ENCODE data around the gene PCDHGB5. TPM values are rescaled to one million over a fixed set of nuclear protein-coding genes. Genes with fewer than 3 reads are reported as not detected.
A peak's percentile ranks its signal among the peaks of the same experiment; 100 is the strongest.
"Not testable (repeated sequence)": the region's sequence is repeated elsewhere in the genome, so short reads cannot be mapped to it uniquely, and the experiment has no call there.

The PCDHGB5 gene
- 2.0 TPM for polyA plus RNA-seq (2013)

DNA sequence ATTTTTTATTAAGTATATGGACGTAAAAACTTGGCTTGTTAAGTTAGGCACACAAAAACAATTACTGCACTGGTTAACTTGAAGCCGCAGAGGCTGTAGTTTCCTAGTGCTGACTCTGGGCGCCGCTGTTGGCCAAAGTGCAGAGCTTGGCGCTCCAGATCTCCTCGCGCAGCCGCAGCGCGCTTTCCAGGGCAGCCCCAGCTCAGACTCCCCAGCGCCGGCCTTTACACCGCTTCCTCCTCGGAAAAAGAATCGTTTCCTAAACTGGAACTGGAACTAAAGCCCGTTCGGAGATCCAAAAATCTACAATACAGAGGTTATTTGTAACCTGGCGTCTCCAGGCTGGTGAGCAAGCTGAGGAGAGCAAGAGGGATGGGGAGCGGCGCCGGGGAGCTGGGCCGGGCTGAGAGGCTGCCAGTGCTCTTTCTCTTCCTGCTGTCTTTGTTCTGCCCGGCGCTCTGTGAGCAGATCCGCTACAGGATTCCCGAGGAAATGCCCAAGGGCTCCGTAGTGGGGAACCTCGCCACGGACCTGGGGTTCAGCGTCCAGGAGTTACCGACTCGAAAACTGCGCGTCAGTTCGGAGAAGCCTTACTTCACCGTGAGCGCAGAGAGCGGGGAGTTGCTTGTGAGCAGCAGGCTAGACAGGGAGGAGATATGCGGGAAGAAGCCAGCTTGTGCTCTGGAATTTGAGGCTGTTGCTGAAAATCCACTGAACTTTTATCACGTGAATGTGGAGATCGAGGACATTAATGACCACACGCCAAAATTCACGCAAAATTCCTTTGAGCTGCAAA, at the start of gene PCDHGB5:
TSS of gene PCDHGB5 (plus strand) at position 192 of the 796 bp plus-strand sequence. CDS start at position 373, 181 bp downstream.
- DNase-seq: peak; percentile 43 to 81 (median 79)
- 4% methylated on average over 9 of the region's 43 CpGs for WGBS (ENCODE audit: insufficient coverage)
- H3K36me3 ChIP-seq (ENCODE audit: control insufficient read depth in 4 of 4, insufficient read depth in 4 of 4, low read length in 3 of 4); POLR2A ChIA-PET; H3K4me1 ChIP-seq (ENCODE audit: control extremely low read depth in 1 of 4, control insufficient read depth in 4 of 4, insufficient read depth in 4 of 4, low read length in 3 of 4); H3K27ac ChIP-seq (ENCODE audit: insufficient read depth in 1 of 2, low read depth in 1 of 2, low read length in 2 of 2, poor library complexity in 1 of 2, severe bottlenecking in 2 of 2): not testable (repeated sequence)
- H3K27me3 ChIP-seq (replicated peaks in 2 of 5; ENCODE audit: control insufficient read depth in 4 of 5, insufficient read depth in 5 of 5, low read length in 4 of 5): peaks cover 22 to 70% (median 31%) of the 10 kb centered on the region in 5 experiments
- H3K9me3 ChIP-seq (ENCODE audit: control extremely low read depth in 1 of 5, control insufficient read depth in 4 of 5, insufficient read depth in 2 of 5, low read depth in 1 of 5, low read length in 4 of 5): peaks cover 8 to 69% (median 52%) of the 10 kb centered on the region in 5 experiments
- CTCF ChIA-PET: interaction anchor here (0.6 to 4.1 kb wide), 14 partner anchors 9 to 166 kb away, joined by 3 to 20 read pairs (median 4); partner anchors contain the start of genes PCDHGA10, PCDHGA11, PCDHGB3 and PCDHGB6
- H3K4me3 ChIP-seq (ENCODE audit: control insufficient read depth in 1 of 7, extremely low read depth in 1 of 7, insufficient read depth in 4 of 7, low read depth in 2 of 7, low read length in 6 of 7): peak within 1 kb of the TSS in 5 of 7 experiments; percentile 29 to 71 (median 48)

DNA sequence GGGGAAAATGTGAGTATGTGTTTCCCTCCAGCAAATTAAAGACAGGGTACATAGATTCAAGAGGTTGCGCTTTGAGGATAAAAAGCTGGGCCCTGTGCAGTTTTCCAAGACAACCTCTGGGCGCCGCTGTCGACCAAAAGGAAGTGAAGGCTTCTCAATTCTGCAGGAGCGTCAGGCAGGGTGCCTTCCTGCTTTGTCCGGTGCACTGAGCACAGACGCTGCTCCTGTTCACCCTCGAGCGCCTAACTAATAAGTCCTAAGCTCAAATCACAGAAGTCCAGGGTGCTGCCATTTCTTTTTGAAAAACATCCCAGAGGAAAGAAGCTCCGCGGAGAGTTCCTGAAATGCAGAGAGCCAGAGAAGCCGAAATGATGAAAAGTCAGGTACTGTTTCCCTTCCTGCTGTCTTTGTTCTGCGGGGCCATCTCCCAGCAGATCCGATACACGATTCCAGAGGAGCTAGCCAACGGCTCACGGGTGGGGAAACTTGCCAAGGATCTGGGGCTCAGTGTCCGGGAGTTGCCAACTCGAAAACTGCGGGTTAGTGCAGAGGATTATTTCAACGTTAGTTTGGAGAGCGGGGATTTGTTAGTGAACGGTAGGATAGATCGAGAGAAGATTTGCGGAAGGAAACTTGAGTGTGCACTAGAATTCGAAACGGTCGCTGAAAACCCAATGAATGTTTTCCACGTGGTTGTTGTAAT, 47.7 kb upstream of the PCDHGB5 start, which contains the start of gene PCDHGB1:
TSS of gene PCDHGB1 (plus strand) at position 183 of the 703 bp plus-strand sequence. CDS start at position 345, 162 bp downstream.
- Histone ChIP-seq H3K27me3 (replicated peaks in 2 of 5; ENCODE audit: control insufficient read depth in 4 of 5, insufficient read depth in 5 of 5, low read length in 4 of 5) (peaks cover 19 to 77% (median 23%) of the 10 kb centered on the region in 5 experiments), H3K4me3 (ENCODE audit: control insufficient read depth in 1 of 7, extremely low read depth in 1 of 7, insufficient read depth in 4 of 7, low read depth in 2 of 7, low read length in 6 of 7) (peak within 1 kb of the TSS in 4 of 7 experiments; percentile 4 to 55 (median 18)), H3K4me1 (ENCODE audit: control extremely low read depth in 1 of 4, control insufficient read depth in 4 of 4, insufficient read depth in 4 of 4, low read length in 3 of 4) (no peaks in the 10 kb centered on the region), H3K27ac (ENCODE audit: insufficient read depth in 1 of 2, low read depth in 1 of 2, low read length in 2 of 2, poor library complexity in 1 of 2, severe bottlenecking in 2 of 2) (no peak within 1 kb of the TSS), H3K36me3 (ENCODE audit: control insufficient read depth in 4 of 4, insufficient read depth in 4 of 4, low read length in 3 of 4) (peaks cover 0 to 6% (median 0%) of the 10 kb centered on the region in 4 experiments), H3K9me3 (ENCODE audit: control extremely low read depth in 1 of 5, control insufficient read depth in 4 of 5, insufficient read depth in 2 of 5, low read depth in 1 of 5, low read length in 4 of 5) (peaks cover 14 to 63% (median 40%) of the 10 kb centered on the region in 5 experiments)
- 23% methylated on average over 29 of the region's 29 CpGs for WGBS (ENCODE audit: insufficient coverage)
- peak; percentile 17 to 60 (median 47) for DNase-seq
- ChIA-PET CTCF (interaction anchor here (1.8 kb wide), 1 partner anchor 207 kb away, joined by 7 read pairs; no protein-coding TSS in a partner anchor), POLR2A (no interaction called here)

DNA sequence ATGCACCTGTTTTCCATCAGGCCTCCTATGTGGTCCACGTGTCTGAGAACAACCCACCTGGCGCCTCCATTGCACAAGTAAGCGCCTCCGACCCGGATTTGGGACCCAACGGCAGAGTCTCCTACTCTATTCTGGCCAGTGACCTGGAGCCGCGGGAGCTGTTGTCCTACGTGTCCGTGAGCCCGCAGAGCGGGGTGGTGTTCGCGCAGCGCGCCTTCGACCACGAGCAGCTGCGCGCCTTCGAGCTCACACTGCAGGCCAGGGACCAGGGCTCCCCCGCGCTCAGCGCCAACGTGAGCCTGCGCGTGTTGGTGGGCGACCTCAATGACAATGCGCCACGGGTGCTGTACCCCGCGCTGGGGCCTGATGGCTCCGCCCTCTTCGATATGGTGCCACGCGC, 46.2 kb upstream of the PCDHGB5 start:
- ChIA-PET POLR2A (no interaction called here), CTCF (interaction anchor here (1.8 kb wide), 1 partner anchor 206 kb away, joined by 7 read pairs; no protein-coding TSS in a partner anchor)
- peaks cover 20 to 82% (median 34%) of the 10 kb centered on the region in 5 experiments for H3K27me3 ChIP-seq (replicated peaks in 2 of 5; ENCODE audit: control insufficient read depth in 4 of 5, insufficient read depth in 5 of 5, low read length in 4 of 5)
- no peak for DNase-seq
- no peak overlapping the region for H3K27ac ChIP-seq (ENCODE audit: insufficient read depth in 1 of 2, low read depth in 1 of 2, low read length in 2 of 2, poor library complexity in 1 of 2, severe bottlenecking in 2 of 2)
- peaks cover 0 to 3% (median 0%) of the 10 kb centered on the region in 4 experiments for H3K4me1 ChIP-seq (ENCODE audit: control extremely low read depth in 1 of 4, control insufficient read depth in 4 of 4, insufficient read depth in 4 of 4, low read length in 3 of 4)
- 30% methylated on average over 17 of the region's 36 CpGs for WGBS (ENCODE audit: insufficient coverage)
- no peak overlapping the region for H3K4me3 ChIP-seq (ENCODE audit: control insufficient read depth in 1 of 7, extremely low read depth in 1 of 7, insufficient read depth in 4 of 7, low read depth in 2 of 7, low read length in 6 of 7)
- H3K36me3 ChIP-seq (ENCODE audit: control insufficient read depth in 4 of 4, insufficient read depth in 4 of 4, low read length in 3 of 4): peaks cover 0 to 6% (median 0%) of the 10 kb centered on the region in 4 experiments
- H3K9me3 ChIP-seq (ENCODE audit: control extremely low read depth in 1 of 5, control insufficient read depth in 4 of 5, insufficient read depth in 2 of 5, low read depth in 1 of 5, low read length in 4 of 5): peaks cover 14 to 73% (median 48%) of the 10 kb centered on the region in 5 experiments

DNA sequence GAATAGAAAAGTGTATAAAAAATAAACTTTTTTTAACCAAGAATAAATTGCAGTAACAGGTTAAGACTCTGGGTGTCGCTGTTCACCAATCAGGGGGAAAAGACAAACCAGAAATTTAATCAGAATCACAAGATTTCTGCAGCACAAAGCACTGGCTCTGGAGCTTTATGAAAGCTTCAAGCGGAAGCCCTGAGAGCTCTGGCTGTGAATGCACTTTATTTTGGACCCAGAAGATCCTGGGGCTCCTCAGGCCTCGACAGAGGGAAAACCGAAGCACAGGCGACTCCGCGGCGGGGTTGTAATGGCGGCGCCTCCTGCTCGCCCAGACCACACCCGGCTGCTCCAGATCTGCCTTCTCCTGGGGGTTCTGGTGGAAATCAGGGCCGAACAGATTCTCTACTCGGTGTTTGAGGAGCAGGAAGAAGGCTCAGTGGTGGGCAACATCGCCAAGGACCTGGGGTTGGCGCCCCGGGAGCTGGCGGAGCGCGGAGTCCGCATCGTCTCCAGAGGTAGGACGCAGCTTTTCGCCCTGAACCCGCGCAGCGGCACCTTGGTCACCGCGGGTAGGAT, 42.8 kb upstream of the PCDHGB5 start, which contains the start of gene PCDHGA4:
TSS of gene PCDHGA4 (plus strand) at position 122 of the 570 bp plus-strand sequence. CDS start at position 209, 87 bp downstream.
- Histone ChIP-seq H3K4me1 (ENCODE audit: control extremely low read depth in 1 of 4, control insufficient read depth in 4 of 4, insufficient read depth in 4 of 4, low read length in 3 of 4) (peaks cover 0 to 3% (median 0%) of the 10 kb centered on the region in 4 experiments), H3K27ac (ENCODE audit: insufficient read depth in 1 of 2, low read depth in 1 of 2, low read length in 2 of 2, poor library complexity in 1 of 2, severe bottlenecking in 2 of 2) (no peak within 1 kb of the TSS), H3K9me3 (ENCODE audit: control extremely low read depth in 1 of 5, control insufficient read depth in 4 of 5, insufficient read depth in 2 of 5, low read depth in 1 of 5, low read length in 4 of 5) (peaks cover 11 to 74% (median 51%) of the 10 kb centered on the region in 5 experiments), H3K4me3 (ENCODE audit: control insufficient read depth in 1 of 7, extremely low read depth in 1 of 7, insufficient read depth in 4 of 7, low read depth in 2 of 7, low read length in 6 of 7) (peak within 1 kb of the TSS in 3 of 7 experiments; percentile 23 to 62 (median 39)), H3K36me3 (ENCODE audit: control insufficient read depth in 4 of 4, insufficient read depth in 4 of 4, low read length in 3 of 4) (peaks cover 0 to 6% (median 0%) of the 10 kb centered on the region in 4 experiments), H3K27me3 (replicated peaks in 2 of 5; ENCODE audit: control insufficient read depth in 4 of 5, insufficient read depth in 5 of 5, low read length in 4 of 5) (peaks cover 20 to 77% (median 44%) of the 10 kb centered on the region in 5 experiments)
- ChIA-PET CTCF (interaction anchor here (0.8 to 1.9 kb wide), 2 partner anchors 12 to 15 kb away, joined by 3 to 7 read pairs; partner anchors contain the start of gene PCDHGB3), POLR2A (no interaction called here)
- peak in 2 of 3 donors; percentile 28 to 35 for DNase-seq
- 18% methylated on average over 29 of the region's 29 CpGs for WGBS (ENCODE audit: insufficient coverage)

DNA sequence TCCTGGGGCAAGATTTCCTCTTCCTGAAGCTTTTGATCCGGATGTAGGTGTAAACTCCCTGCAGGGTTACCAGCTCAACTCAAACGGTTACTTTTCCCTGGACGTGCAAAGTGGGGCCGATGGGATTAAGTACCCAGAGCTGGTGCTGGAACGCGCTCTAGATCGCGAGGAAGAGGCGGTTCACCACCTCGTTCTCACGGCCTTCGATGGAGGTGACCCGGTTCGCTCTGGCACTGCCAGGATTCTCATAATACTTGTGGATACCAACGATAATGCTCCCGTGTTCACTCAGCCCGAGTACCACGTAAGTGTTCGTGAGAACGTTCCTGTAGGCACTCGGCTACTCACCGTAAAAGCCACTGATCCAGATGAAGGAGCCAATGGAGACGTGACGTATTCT, 42.1 kb upstream of the PCDHGB5 start:
- H3K4me3 ChIP-seq (ENCODE audit: control insufficient read depth in 1 of 7, extremely low read depth in 1 of 7, insufficient read depth in 4 of 7, low read depth in 2 of 7, low read length in 6 of 7): no peak overlapping the region
- H3K9me3 ChIP-seq (ENCODE audit: control extremely low read depth in 1 of 5, control insufficient read depth in 4 of 5, insufficient read depth in 2 of 5, low read depth in 1 of 5, low read length in 4 of 5): peaks cover 6 to 74% (median 50%) of the 10 kb centered on the region in 5 experiments
- 41% methylated on average over 24 of the region's 24 CpGs for WGBS (ENCODE audit: insufficient coverage)
- H3K27ac ChIP-seq (ENCODE audit: insufficient read depth in 1 of 2, low read depth in 1 of 2, low read length in 2 of 2, poor library complexity in 1 of 2, severe bottlenecking in 2 of 2): no peak overlapping the region
- peaks cover 0 to 3% (median 0%) of the 10 kb centered on the region in 4 experiments for H3K4me1 ChIP-seq (ENCODE audit: control extremely low read depth in 1 of 4, control insufficient read depth in 4 of 4, insufficient read depth in 4 of 4, low read length in 3 of 4)
- H3K27me3 ChIP-seq (replicated peaks in 2 of 5; ENCODE audit: control insufficient read depth in 4 of 5, insufficient read depth in 5 of 5, low read length in 4 of 5): peaks cover 17 to 77% (median 39%) of the 10 kb centered on the region in 5 experiments
- DNase-seq: no peak
- H3K36me3 ChIP-seq (ENCODE audit: control insufficient read depth in 4 of 4, insufficient read depth in 4 of 4, low read length in 3 of 4): peaks cover 0 to 6% (median 0%) of the 10 kb centered on the region in 4 experiments
- ChIA-PET POLR2A (no interaction called here), CTCF (interaction anchor here (0.8 to 1.9 kb wide), 2 partner anchors 13 to 14 kb away, joined by 3 to 7 read pairs; partner anchors contain the start of gene PCDHGB3)

DNA sequence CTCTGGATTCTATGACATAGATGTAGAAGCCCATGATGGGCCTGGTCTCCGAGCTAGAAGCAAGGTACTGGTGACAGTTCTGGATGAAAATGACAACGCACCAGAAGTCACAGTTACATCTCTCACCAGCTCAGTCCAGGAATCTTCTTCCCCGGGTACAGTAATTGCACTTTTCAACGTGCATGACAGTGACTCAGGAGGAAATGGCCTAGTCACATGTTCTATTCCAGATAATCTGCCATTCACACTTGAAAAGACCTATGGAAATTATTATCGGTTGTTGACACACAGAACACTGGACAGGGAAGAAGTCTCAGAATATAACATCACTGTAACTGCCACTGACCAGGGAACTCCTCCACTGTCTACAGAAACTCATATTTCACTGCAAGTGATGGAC, 41.6 kb upstream of the PCDHGB5 start:
- CTCF ChIA-PET: interaction anchor here (1.9 kb wide), 1 partner anchor 14 kb away, joined by 7 read pairs; the partner anchor contains the start of gene PCDHGB3
- POLR2A ChIA-PET: no interaction called here
- Histone ChIP-seq H3K27me3 (replicated peaks in 2 of 5; ENCODE audit: control insufficient read depth in 4 of 5, insufficient read depth in 5 of 5, low read length in 4 of 5) (peaks cover 16 to 77% (median 36%) of the 10 kb centered on the region in 5 experiments), H3K36me3 (ENCODE audit: control insufficient read depth in 4 of 4, insufficient read depth in 4 of 4, low read length in 3 of 4) (peaks cover 0 to 6% (median 0%) of the 10 kb centered on the region in 4 experiments), H3K4me3 (ENCODE audit: control insufficient read depth in 1 of 7, extremely low read depth in 1 of 7, insufficient read depth in 4 of 7, low read depth in 2 of 7, low read length in 6 of 7) (no peak overlapping the region), H3K4me1 (ENCODE audit: control extremely low read depth in 1 of 4, control insufficient read depth in 4 of 4, insufficient read depth in 4 of 4, low read length in 3 of 4) (peaks cover 0 to 3% (median 0%) of the 10 kb centered on the region in 4 experiments), H3K9me3 (ENCODE audit: control extremely low read depth in 1 of 5, control insufficient read depth in 4 of 5, insufficient read depth in 2 of 5, low read depth in 1 of 5, low read length in 4 of 5) (peaks cover 6 to 74% (median 50%) of the 10 kb centered on the region in 5 experiments), H3K27ac (ENCODE audit: insufficient read depth in 1 of 2, low read depth in 1 of 2, low read length in 2 of 2, poor library complexity in 1 of 2, severe bottlenecking in 2 of 2) (no peak overlapping the region)
- no peak for DNase-seq
- WGBS (ENCODE audit: insufficient coverage): 75% methylated on average over 4 of the region's 5 CpGs
